HepG2 (cell line): Measurements from ENCODE around the gene TNP2. TPM values are rescaled to one million over a fixed set of nuclear protein-coding genes. Genes with fewer than 3 reads are reported as not detected.
A peak's percentile ranks its signal among the peaks of the same experiment; 100 is the strongest.

Experiments
- ERF ChIP-seq: IDR thresholded peaks from 2 replicates; pipeline ENCODE4 v1.6.1; 2018; ENCODE audit warnings: missing biosample characterization, missing genetic modification reagents
- HDAC2 ChIP-seq: sonication (generic); formaldehyde crosslinking; IDR thresholded peaks from 2 replicates; pipeline ENCODE4 v1.4.0; 2020; ENCODE audit warnings: missing genetic modification reagents
- HNF4G ChIP-seq, 2 experiments: sonication (generic) in 1 of 2; formaldehyde crosslinking in 1 of 2; IDR thresholded peaks; 2 replicates each; pipeline versions ENCODE4 v1.4.0 to v1.6.1; 2011 to 2020; ENCODE audit warnings: borderline replicate concordance in 2 of 2, low read depth in 2 of 2, mild to moderate bottlenecking in 2 of 2, low read length in 1 of 2, missing genetic modification reagents in 1 of 2, moderate library complexity in 1 of 2
- KMT2B ChIP-seq: IDR thresholded peaks from 2 replicates; pipeline ENCODE4 v1.6.1; 2016; ENCODE audit warnings: missing genetic modification reagents, missing compliant biosample characterization
- MYC ChIP-seq: sonication (generic); formaldehyde crosslinking; IDR thresholded peaks from 2 replicates; pipeline ENCODE4 v1.9.0; 2021; ENCODE audit warnings: missing genetic modification reagents, borderline replicate concordance
- NFIB ChIP-seq: sonication (generic); formaldehyde crosslinking; IDR thresholded peaks from 2 replicates; pipeline ENCODE4 v1.9.0; 2021; ENCODE audit warnings: missing genetic modification reagents, mild to moderate bottlenecking, borderline replicate concordance
- PCBP2 ChIP-seq: fragments of 200-400 bp; formaldehyde crosslinking; optimal IDR thresholded peaks from 2 replicates; pipeline ENCODE3; 2018; ENCODE audit warnings: low read length, low read depth; ENCODE audit not compliant: poor library complexity, severe bottlenecking
- SIX4 ChIP-seq: sonication (generic); formaldehyde crosslinking; IDR thresholded peaks from 2 replicates; pipeline ENCODE4 v1.4.0; 2020; ENCODE audit warnings: missing genetic modification reagents
- SMARCC2 ChIP-seq: fragments of 450-650 bp; IDR thresholded peaks from 2 replicates; pipeline ENCODE4 v1.6.1; 2017; ENCODE audit warnings: antibody characterized with exemption, mild to moderate bottlenecking
- TSC22D2 ChIP-seq: sonication (generic); formaldehyde crosslinking; IDR thresholded peaks from 2 replicates; pipeline ENCODE4 v1.5.1; 2020; ENCODE audit warnings: missing genetic modification reagents, mild to moderate bottlenecking, borderline replicate concordance
- ZFP36 ChIP-seq: fragments of 150-350 bp; IDR thresholded peaks from 2 replicates; pipeline ENCODE4 v1.6.1; 2018; ENCODE audit warnings: borderline replicate concordance, low read length, low read depth; ENCODE audit not compliant: partially characterized antibody
- ZNF326 ChIP-seq: sonication (generic); formaldehyde crosslinking; IDR thresholded peaks from 2 replicates; pipeline ENCODE4 v1.4.0; 2020; ENCODE audit warnings: missing genetic modification reagents, borderline replicate concordance
- ZNF572 ChIP-seq: sonication (generic); formaldehyde crosslinking; IDR thresholded peaks from 2 replicates; pipeline ENCODE4 v1.5.1; 2020; ENCODE audit warnings: mild to moderate bottlenecking, missing genetic modification reagents
- ZNF619 ChIP-seq: sonication (generic); formaldehyde crosslinking; IDR thresholded peaks from 2 replicates; pipeline ENCODE4 v1.4.0; 2020; ENCODE audit warnings: mild to moderate bottlenecking, missing genetic modification reagents
- ZSCAN22 ChIP-seq: sonication (generic); formaldehyde crosslinking; IDR thresholded peaks from 2 replicates; pipeline ENCODE4 v1.4.0; 2020; ENCODE audit warnings: mild to moderate bottlenecking, missing genetic modification reagents
- polyA plus RNA-seq, 8 experiments: library from polyadenylated mRNA; depleted of rRNA in 3 of 8; stranded (reverse) in 7 of 8; unstranded in 1 of 8; fragments of >200 nt; fragmentation: Illumina TruSeq in 4 of 8; extraction: Trizol in 4 of 8; gene quantifications; 2 replicates each; pipeline versions ENCODE4 v1.2.1 to v1.2.3, GENCODE V29; 2011 to 2016; ENCODE audit warnings: low read depth in 4 of 8, missing spikeins in 1 of 8, mixed read lengths in 1 of 8; ENCODE audit not compliant: insufficient read depth in 1 of 8
- total RNA-seq, 5 experiments: library from RNA; depleted of rRNA; stranded (reverse); fragments of >200 nt; fragmentation: Illumina TruSeq; extraction: Trizol; gene quantifications; 2 replicates each; pipeline ENCODE4 v1.2.3, GENCODE V29; 2016; ENCODE audit warnings: low read depth in 1 of 5
- TF ChIP-seq, protein P1 (sequence below): sonication (generic); formaldehyde crosslinking; IDR thresholded peaks from 2 replicates; pipeline ENCODE4 v1.4.0; 2020; ENCODE audit warnings: missing genetic modification reagents
- TF ChIP-seq, protein P2 (sequence below): sonication (generic); formaldehyde crosslinking; IDR thresholded peaks from 2 replicates; pipeline ENCODE4 v1.9.0; 2022; ENCODE audit warnings: low read depth, missing genetic modification reagents
- TF ChIP-seq, protein P3 (sequence below): sonication (generic); formaldehyde crosslinking; IDR thresholded peaks from 2 replicates; pipeline ENCODE4 v1.4.0; 2020; ENCODE audit warnings: missing genetic modification reagents
- TF ChIP-seq, protein P4 (sequence below): sonication (generic); formaldehyde crosslinking; IDR thresholded peaks from 2 replicates; pipeline ENCODE4 v1.5.1; 2020; ENCODE audit warnings: missing genetic modification reagents, mild to moderate bottlenecking, borderline replicate concordance

TNP2 gene
- total and polyA plus RNA-seq, 2 of the 13 experiments (the other 11 are each of a cell fraction or from before 2014, with no cell fraction given): not detected

DNA sequence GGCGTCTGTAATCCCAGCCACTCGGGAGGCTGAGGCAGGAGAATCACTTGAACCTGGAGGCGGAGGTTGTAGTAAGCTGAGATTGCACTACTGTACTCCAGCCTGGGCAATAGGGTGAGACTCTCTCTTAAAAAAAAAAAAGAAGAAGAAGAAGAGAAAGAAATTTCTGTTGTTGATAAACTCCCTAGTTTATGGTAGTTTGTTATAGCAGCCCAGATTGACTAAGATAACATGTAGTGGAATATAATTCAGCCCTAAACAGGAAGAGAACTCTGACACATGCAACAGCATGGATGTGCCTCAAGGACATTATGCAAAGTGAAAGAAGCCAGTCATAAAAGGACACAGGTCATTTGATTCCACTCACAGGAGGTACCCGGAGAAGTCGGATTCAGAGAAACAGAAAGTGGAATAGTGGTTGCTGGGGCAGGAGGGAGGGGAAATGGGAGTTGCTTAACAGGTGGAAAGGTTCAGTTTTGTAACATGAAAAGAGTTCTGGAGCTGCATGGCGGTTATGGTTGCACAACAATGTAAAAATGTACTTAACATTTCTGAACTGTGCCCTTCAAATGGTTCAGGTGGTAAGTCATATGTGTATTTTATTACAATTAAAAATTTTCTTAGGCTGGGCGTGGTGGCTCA is 38.0 kb upstream of the TNP2 start (continued):
- 0 out of 2 replicates have a peak, but pooled peaks have one; percentile 39 for TF ChIP-seq ZNF619 (CRISPR knock-in tag)
- TF ChIP-seq NFIB: no peak
- peak; percentile 88 for TF ChIP-seq SIX4 (CRISPR knock-in tag)
- no peak; the same call in 1 of the 2 replicates for TF ChIP-seq ZSCAN22 (CRISPR knock-in tag)
- no peak for TF ChIP-seq ZNF572 (CRISPR knock-in tag)
- TF ChIP-seq TSC22D2 (CRISPR knock-in tag): no peak
- TF ChIP-seq, protein P1, sequence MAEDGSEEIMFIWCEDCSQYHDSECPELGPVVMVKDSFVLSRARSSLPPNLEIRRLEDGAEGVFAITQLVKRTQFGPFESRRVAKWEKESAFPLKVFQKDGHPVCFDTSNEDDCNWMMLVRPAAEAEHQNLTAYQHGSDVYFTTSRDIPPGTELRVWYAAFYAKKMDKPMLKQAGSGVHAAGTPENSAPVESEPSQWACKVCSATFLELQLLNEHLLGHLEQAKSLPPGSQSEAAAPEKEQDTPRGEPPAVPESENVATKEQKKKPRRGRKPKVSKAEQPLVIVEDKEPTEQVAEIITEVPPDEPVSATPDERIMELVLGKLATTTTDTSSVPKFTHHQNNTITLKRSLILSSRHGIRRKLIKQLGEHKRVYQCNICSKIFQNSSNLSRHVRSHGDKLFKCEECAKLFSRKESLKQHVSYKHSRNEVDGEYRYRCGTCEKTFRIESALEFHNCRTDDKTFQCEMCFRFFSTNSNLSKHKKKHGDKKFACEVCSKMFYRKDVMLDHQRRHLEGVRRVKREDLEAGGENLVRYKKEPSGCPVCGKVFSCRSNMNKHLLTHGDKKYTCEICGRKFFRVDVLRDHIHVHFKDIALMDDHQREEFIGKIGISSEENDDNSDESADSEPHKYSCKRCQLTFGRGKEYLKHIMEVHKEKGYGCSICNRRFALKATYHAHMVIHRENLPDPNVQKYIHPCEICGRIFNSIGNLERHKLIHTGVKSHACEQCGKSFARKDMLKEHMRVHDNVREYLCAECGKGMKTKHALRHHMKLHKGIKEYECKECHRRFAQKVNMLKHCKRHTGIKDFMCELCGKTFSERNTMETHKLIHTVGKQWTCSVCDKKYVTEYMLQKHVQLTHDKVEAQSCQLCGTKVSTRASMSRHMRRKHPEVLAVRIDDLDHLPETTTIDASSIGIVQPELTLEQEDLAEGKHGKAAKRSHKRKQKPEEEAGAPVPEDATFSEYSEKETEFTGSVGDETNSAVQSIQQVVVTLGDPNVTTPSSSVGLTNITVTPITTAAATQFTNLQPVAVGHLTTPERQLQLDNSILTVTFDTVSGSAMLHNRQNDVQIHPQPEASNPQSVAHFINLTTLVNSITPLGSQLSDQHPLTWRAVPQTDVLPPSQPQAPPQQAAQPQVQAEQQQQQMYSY (CRISPR knock-in tag): no peak; the same call in 1 of the 2 replicates
- TF ChIP-seq ERF (CRISPR knock-in tag): peak; percentile 74
- TF ChIP-seq PCBP2: no peak
- TF ChIP-seq, protein P2, sequence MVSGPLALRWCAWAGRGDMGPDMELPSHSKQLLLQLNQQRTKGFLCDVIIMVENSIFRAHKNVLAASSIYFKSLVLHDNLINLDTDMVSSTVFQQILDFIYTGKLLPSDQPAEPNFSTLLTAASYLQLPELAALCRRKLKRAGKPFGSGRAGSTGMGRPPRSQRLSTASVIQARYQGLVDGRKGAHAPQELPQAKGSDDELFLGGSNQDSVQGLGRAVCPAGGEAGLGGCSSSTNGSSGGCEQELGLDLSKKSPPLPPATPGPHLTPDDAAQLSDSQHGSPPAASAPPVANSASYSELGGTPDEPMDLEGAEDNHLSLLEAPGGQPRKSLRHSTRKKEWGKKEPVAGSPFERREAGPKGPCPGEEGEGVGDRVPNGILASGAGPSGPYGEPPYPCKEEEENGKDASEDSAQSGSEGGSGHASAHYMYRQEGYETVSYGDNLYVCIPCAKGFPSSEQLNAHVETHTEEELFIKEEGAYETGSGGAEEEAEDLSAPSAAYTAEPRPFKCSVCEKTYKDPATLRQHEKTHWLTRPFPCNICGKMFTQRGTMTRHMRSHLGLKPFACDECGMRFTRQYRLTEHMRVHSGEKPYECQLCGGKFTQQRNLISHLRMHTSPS (CRISPR knock-in tag): no peak
- TF ChIP-seq SMARCC2: no peak
- TF ChIP-seq, protein P3, sequence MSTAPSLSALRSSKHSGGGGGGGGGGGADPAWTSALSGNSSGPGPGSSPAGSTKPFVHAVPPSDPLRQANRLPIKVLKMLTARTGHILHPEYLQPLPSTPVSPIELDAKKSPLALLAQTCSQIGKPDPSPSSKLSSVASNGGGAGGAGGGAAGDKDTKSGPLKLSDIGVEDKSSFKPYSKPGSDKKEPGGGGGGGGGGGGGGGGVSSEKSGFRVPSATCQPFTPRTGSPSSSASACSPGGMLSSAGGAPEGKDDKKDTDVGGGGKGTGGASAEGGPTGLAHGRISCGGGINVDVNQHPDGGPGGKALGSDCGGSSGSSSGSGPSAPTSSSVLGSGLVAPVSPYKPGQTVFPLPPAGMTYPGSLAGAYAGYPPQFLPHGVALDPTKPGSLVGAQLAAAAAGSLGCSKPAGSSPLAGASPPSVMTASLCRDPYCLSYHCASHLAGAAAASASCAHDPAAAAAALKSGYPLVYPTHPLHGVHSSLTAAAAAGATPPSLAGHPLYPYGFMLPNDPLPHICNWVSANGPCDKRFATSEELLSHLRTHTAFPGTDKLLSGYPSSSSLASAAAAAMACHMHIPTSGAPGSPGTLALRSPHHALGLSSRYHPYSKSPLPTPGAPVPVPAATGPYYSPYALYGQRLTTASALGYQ (CRISPR knock-in tag): 0 out of 2 replicates have a peak, but pooled peaks have one; percentile 62
- TF ChIP-seq ZFP36: peak; percentile 44
- TF ChIP-seq ZNF326 (CRISPR knock-in tag): no peak
- TF ChIP-seq HNF4G (IDR thresholded peaks at IDR 0.05; ENCODE audit: borderline replicate concordance, low read depth, low read length): peak; percentile 93
- TF ChIP-seq HNF4G (CRISPR knock-in tag; IDR thresholded peaks at IDR 0.05; ENCODE audit: borderline replicate concordance, low read depth): peak; percentile 81
- peak; percentile 58; the same call in 1 of the 2 replicates for TF ChIP-seq KMT2B (CRISPR knock-in tag)
- peak; percentile 8; the same call in 1 of the 2 replicates for TF ChIP-seq MYC (CRISPR knock-in tag)
- TF ChIP-seq, protein P4, sequence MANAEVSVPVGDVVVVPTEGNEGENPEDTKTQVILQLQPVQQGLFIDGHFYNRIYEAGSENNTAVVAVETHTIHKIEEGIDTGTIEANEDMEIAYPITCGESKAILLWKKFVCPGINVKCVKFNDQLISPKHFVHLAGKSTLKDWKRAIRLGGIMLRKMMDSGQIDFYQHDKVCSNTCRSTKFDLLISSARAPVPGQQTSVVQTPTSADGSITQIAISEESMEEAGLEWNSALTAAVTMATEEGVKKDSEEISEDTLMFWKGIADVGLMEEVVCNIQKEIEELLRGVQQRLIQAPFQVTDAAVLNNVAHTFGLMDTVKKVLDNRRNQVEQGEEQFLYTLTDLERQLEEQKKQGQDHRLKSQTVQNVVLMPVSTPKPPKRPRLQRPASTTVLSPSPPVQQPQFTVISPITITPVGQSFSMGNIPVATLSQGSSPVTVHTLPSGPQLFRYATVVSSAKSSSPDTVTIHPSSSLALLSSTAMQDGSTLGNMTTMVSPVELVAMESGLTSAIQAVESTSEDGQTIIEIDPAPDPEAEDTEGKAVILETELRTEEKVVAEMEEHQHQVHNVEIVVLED: no peak
- TF ChIP-seq HDAC2: peak; percentile 73; the same call in 1 of the 2 replicates
